Nephron progenitor cell (in vitro differentiated cells): ENCODE measurements around the gene SLC12A8.
A peak's percentile ranks its signal among the peaks of the same experiment; 100 is the strongest.

ENCODE experiments used
- DNase-seq: peaks from one replicate; pipeline ENCODE4 v3.0.0; 2021
- H3K27ac Mint-ChIP-seq: 2 replicates; pipeline ENCODE4 v1.8.0; 2021; ENCODE audit warnings: mild to moderate bottlenecking, moderate library complexity, mixed read lengths
- H3K27me3 Mint-ChIP-seq: 2 replicates; pipeline ENCODE4 v1.8.0; 2021; ENCODE audit warnings: mild to moderate bottlenecking, low read depth, mixed read lengths; ENCODE audit not compliant: poor library complexity
- H3K36me3 Mint-ChIP-seq: 2 replicates; pipeline ENCODE4 v1.8.0; 2021; ENCODE audit warnings: low read depth, mixed read lengths
- H3K4me1 Mint-ChIP-seq: 2 replicates; pipeline ENCODE4 v1.8.0; 2021; ENCODE audit warnings: mixed read lengths
- H3K4me3 Mint-ChIP-seq: 2 replicates; pipeline ENCODE4 v1.8.0; 2021; ENCODE audit warnings: mild to moderate bottlenecking, moderate library complexity, mixed read lengths
- H3K9me3 Mint-ChIP-seq: 2 replicates; pipeline ENCODE4 v1.8.0; 2021; ENCODE audit warnings: mild to moderate bottlenecking, moderate library complexity, mixed read lengths
- TF ChIP-seq, protein P1 (sequence below): fragments of 200-600 bp; sonication (generic); IDR thresholded peaks from 2 replicates; pipeline ENCODE4 v1.5.0; 2021; ENCODE audit warnings: antibody characterized with exemption

SLC12A8 gene

DNA sequence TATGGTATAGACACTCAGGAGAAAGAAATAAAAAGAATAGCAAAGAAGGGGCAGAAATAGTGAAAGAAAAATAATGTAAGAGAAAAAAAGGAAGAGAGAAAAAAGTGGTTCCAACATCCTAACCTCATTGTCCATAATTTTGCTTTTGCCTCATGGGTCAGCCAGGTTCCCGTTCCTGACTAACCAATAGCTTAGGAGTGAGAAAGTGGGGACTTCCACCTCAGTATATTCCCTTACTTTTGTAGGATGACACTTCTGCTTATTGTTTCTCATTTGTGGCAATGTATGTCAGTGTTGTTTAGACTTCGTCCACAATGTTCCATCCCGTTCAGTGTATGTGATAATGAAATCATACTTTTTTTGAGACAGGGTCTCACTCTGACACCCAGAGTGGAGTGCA, 9.3 kb upstream of the SLC12A8 start:
- Mint-ChIP-seq H3K27ac (no peak overlapping the region), H3K27me3 (peaks cover 3% of the 10 kb centered on the region), H3K4me3 (no peak overlapping the region), H3K4me1 (peaks cover 14% of the 10 kb centered on the region), H3K9me3 (no peaks in the 10 kb centered on the region), H3K36me3 (no peaks in the 10 kb centered on the region)
- no peak for DNase-seq
- TF ChIP-seq, protein P1, sequence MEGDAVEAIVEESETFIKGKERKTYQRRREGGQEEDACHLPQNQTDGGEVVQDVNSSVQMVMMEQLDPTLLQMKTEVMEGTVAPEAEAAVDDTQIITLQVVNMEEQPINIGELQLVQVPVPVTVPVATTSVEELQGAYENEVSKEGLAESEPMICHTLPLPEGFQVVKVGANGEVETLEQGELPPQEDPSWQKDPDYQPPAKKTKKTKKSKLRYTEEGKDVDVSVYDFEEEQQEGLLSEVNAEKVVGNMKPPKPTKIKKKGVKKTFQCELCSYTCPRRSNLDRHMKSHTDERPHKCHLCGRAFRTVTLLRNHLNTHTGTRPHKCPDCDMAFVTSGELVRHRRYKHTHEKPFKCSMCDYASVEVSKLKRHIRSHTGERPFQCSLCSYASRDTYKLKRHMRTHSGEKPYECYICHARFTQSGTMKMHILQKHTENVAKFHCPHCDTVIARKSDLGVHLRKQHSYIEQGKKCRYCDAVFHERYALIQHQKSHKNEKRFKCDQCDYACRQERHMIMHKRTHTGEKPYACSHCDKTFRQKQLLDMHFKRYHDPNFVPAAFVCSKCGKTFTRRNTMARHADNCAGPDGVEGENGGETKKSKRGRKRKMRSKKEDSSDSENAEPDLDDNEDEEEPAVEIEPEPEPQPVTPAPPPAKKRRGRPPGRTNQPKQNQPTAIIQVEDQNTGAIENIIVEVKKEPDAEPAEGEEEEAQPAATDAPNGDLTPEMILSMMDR = no peak

DNA sequence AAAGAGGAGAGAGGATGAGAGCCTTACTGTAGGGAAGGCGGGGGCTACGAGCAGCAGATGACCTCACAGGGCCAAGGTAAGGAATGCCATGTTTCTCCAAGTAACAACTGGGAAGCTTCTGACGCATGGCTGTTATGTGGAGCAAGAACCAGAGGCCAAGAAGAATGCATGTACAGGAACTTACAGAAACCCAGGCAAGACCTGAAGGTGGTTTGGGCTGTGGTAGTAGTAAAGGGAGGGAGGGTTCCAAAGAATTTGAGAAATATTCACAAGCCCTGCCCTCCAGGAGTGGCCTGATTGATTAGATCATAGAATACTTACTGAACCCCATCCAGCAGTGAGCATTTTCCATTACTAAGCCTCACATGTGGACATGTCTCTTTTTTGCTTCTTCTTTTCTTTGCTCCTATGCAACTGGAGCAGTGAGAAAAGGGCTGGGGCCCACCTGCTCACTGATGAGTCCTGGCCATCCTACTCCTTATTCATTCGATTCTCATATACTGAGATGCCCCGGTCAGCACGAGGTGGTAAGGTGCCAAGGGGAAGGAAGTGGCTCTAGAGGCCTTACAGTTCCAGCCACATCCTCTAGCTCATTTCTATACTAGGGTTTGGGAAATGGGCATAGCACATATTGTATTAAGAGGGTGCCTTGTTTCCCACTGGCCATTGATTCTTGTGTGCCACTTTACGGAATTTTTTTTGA, 8.3 kb upstream of the SLC12A8 start:
- TF ChIP-seq, protein P1 = no peak
- Mint-ChIP-seq H3K36me3 (no peaks in the 10 kb centered on the region), H3K4me1 (peaks cover 14% of the 10 kb centered on the region), H3K27me3 (peaks cover 3% of the 10 kb centered on the region), H3K27ac (peak overlapping the region; percentile 80), H3K9me3 (no peaks in the 10 kb centered on the region), H3K4me3 (no peak overlapping the region)
- DNase-seq = no peak

DNA sequence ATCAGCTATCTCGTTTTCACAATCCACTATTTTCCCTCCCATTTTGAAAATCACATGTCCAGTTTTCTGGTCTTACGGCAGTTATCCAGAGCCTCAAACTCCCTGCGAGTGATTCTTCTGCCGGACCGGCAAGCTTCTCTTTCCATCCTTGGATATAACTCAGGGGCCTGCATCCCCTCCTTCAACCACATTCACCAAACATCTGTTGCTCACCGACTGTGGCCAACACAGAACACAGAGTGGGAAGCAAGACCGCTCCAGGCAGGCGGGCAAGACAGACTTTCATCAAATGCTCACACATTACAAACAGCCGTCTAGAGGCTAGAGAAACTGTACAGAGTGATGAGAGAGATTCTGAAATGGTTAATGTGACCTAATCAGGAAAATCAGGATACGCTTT, 7.6 kb upstream of the SLC12A8 start:
- peak overlapping the region; percentile 80 for H3K27ac Mint-ChIP-seq
- H3K27me3 Mint-ChIP-seq = peaks cover 7% of the 10 kb centered on the region
- H3K4me1 Mint-ChIP-seq = peaks cover 14% of the 10 kb centered on the region
- H3K9me3 Mint-ChIP-seq = no peaks in the 10 kb centered on the region
- H3K4me3 Mint-ChIP-seq = no peak overlapping the region
- H3K36me3 Mint-ChIP-seq = no peaks in the 10 kb centered on the region
- DNase-seq = no peak
- TF ChIP-seq, protein P1 = no peak

DNA sequence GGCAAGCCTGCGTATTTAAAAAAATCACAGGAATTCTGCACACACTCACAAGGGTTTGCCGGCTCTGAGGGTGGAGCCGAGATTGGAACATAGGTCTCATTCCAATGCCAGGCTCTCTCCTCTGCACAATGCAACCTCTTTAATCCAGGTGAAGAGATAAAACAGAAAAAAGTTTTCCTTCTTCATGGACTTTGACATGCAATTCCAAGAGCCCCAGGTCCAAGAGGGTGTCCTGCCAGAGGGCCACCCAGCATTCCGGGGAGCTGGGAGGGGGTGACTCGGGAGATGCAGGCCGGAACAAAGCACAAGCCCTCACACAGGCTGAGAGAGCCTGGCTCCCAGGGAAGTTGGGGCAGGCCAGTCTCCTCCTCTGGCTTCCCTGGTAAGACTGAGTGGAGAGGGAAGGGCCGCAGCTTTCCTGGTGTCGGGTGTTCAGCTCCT, 6.7 kb upstream of the SLC12A8 start:
- no peak for DNase-seq
- peaks cover 16% of the 10 kb centered on the region for H3K27me3 Mint-ChIP-seq
- H3K9me3 Mint-ChIP-seq = no peaks in the 10 kb centered on the region
- H3K36me3 Mint-ChIP-seq = no peaks in the 10 kb centered on the region
- peaks cover 14% of the 10 kb centered on the region for H3K4me1 Mint-ChIP-seq
- TF ChIP-seq, protein P1 = no peak
- H3K27ac Mint-ChIP-seq = no peak overlapping the region
- no peak overlapping the region for H3K4me3 Mint-ChIP-seq

DNA sequence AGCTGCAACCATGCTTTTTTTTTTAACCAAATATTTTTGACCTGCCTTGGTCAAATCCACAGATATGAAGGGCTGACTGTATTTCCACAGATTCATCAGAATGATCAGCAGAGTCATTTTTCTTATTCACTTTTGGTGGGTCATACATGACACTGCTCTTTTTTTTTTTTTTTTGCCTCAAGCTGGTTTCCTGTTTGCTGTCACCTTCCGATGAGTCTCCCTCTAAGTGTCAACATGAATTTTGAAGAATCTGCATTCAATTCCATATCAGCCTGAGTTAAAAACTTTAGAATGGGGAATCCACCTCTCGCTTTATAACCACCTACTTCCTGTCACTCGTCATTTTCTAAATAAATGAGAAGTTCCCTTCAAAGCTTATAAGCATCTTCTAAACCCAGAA, 2.2 kb upstream of the SLC12A8 start:
- H3K36me3 Mint-ChIP-seq = no peaks in the 10 kb centered on the region

More for the DNA sequence above, 2.2 kb upstream of the SLC12A8 start:
- H3K4me3 Mint-ChIP-seq = no peak overlapping the region
- H3K27me3 Mint-ChIP-seq = peaks cover 51% of the 10 kb centered on the region
- no peak for DNase-seq
- H3K4me1 Mint-ChIP-seq = peaks cover 16% of the 10 kb centered on the region
- H3K9me3 Mint-ChIP-seq = no peaks in the 10 kb centered on the region
- H3K27ac Mint-ChIP-seq = no peak overlapping the region
- TF ChIP-seq, protein P1 = no peak
